Adipocyte (in vitro differentiated cells): ENCODE measurements around the gene PCSK1N.

Experiments
- DNase-seq: peaks from one replicate; pipeline ENCODE4 v3.0.0-alpha.2; 2015; ENCODE audit warnings: low read depth
- H3K27me3 ChIP-seq: replicated peaks from 2 replicates; pipeline ENCODE4 v1.7.0; 2013; ENCODE audit warnings: mild to moderate bottlenecking, low read length, moderate library complexity; ENCODE audit not compliant: control insufficient read depth, insufficient read depth
- H3K36me3 ChIP-seq: 2 replicates; pipeline ENCODE4 v1.7.0; 2013; ENCODE audit warnings: low read length, mild to moderate bottlenecking, moderate library complexity; ENCODE audit not compliant: control insufficient read depth, insufficient read depth, severe bottlenecking
- H3K4me1 ChIP-seq: 2 replicates; pipeline ENCODE4 v1.7.0; 2013; ENCODE audit warnings: mild to moderate bottlenecking, low read length, moderate library complexity; ENCODE audit not compliant: control insufficient read depth, insufficient read depth
- H3K4me3 ChIP-seq: 2 replicates; pipeline ENCODE4 v1.7.0; 2013; ENCODE audit warnings: mild to moderate bottlenecking, low read length, moderate library complexity
- H3K9ac ChIP-seq: 2 replicates; pipeline ENCODE4 v1.7.0; 2013; ENCODE audit warnings: mild to moderate bottlenecking, low read length, moderate library complexity
- H3K9me3 ChIP-seq: 2 replicates; pipeline ENCODE4 v1.7.0; 2013; ENCODE audit warnings: mild to moderate bottlenecking, low read length, moderate library complexity; ENCODE audit not compliant: control insufficient read depth

Gene PCSK1N

GRCh38 chrX:48834383-48834709, 1.1 kb downstream of the PCSK1N start:
- DNase-seq, result no peak
- Histone ChIP-seq H3K4me3 (no peak overlapping the region), H3K4me1 (no peaks in the 10 kb centered on the region), H3K36me3 (no peaks in the 10 kb centered on the region), H3K9ac (no peak overlapping the region), H3K27me3 (peaks cover 46% of the 10 kb centered on the region), H3K9me3 (no peaks in the 10 kb centered on the region)

GRCh38 chrX:48833542-48834138, 1.8 kb downstream of the PCSK1N start:
- no peak overlapping the region for H3K4me3 ChIP-seq
- H3K9me3 ChIP-seq, result no peaks in the 10 kb centered on the region
- H3K9ac ChIP-seq, result no peak overlapping the region
- H3K27me3 ChIP-seq, result peaks cover 51% of the 10 kb centered on the region
- no peak for DNase-seq
- H3K4me1 ChIP-seq, result no peaks in the 10 kb centered on the region
- no peaks in the 10 kb centered on the region for H3K36me3 ChIP-seq

GRCh38 chrX:48831909-48832291, 3.5 kb downstream of the PCSK1N start:
- no peak overlapping the region for H3K4me3 ChIP-seq
- no peaks in the 10 kb centered on the region for H3K4me1 ChIP-seq
- no peaks in the 10 kb centered on the region for H3K9me3 ChIP-seq
- H3K36me3 ChIP-seq, result no peaks in the 10 kb centered on the region
- DNase-seq, result peak; percentile 7
- H3K9ac ChIP-seq, result no peak overlapping the region
- peaks cover 51% of the 10 kb centered on the region for H3K27me3 ChIP-seq

GRCh38 chrX:48831136-48831908, 4.1 kb downstream of the PCSK1N start:
- H3K4me1 ChIP-seq, result no peaks in the 10 kb centered on the region
- H3K36me3 ChIP-seq, result no peaks in the 10 kb centered on the region
- DNase-seq, result no peak
- peaks cover 47% of the 10 kb centered on the region for H3K27me3 ChIP-seq
- no peak overlapping the region for H3K4me3 ChIP-seq
- no peak overlapping the region for H3K9ac ChIP-seq
- H3K9me3 ChIP-seq, result no peaks in the 10 kb centered on the region

GRCh38 chrX:48829016-48829735, 6.2 kb downstream of the PCSK1N start:
- Histone ChIP-seq H3K9ac (no peak overlapping the region), H3K36me3 (peaks cover 4% of the 10 kb centered on the region), H3K4me3 (no peak overlapping the region), H3K27me3 (peaks cover 31% of the 10 kb centered on the region), H3K4me1 (no peaks in the 10 kb centered on the region), H3K9me3 (peaks cover 8% of the 10 kb centered on the region)
- no peak for DNase-seq

- Histone ChIP-seq H3K36me3 (peaks cover 9% of the 10 kb centered on the region), H3K4me1 (no peaks in the 10 kb centered on the region), H3K9ac (no peak overlapping the region), H3K27me3 (peaks cover 17% of the 10 kb centered on the region), H3K9me3 (peaks cover 8% of the 10 kb centered on the region), H3K4me3 (no peak overlapping the region)
- no peak for DNase-seq
These were observed 7.8 kb downstream of the PCSK1N start for GRCh38 chrX:48827654-48827968.

GRCh38 chrX:48826876-48827653, 8.3 kb downstream of the PCSK1N start:
- Histone ChIP-seq H3K36me3 (peaks cover 9% of the 10 kb centered on the region), H3K9me3 (peaks cover 8% of the 10 kb centered on the region), H3K27me3 (peaks cover 17% of the 10 kb centered on the region), H3K4me3 (no peak overlapping the region), H3K4me1 (no peaks in the 10 kb centered on the region), H3K9ac (no peak overlapping the region)
- DNase-seq, result no peak

GRCh38 chrX:48826135-48826875, 9.1 kb downstream of the PCSK1N start, which contains the start of gene ERAS:
TSS of gene ERAS (plus strand) at chrX:48826513. CDS start at chrX:48829124, 2,611 bp downstream.
- peaks cover 9% of the 10 kb centered on the region for H3K36me3 ChIP-seq
- H3K9ac ChIP-seq, result no peak within 1 kb of the TSS
- H3K4me3 ChIP-seq, result no peak within 1 kb of the TSS
- DNase-seq, result no peak
- H3K27me3 ChIP-seq, result peaks cover 17% of the 10 kb centered on the region
- H3K4me1 ChIP-seq, result no peaks in the 10 kb centered on the region
- H3K9me3 ChIP-seq, result peaks cover 8% of the 10 kb centered on the region

GRCh38 chrX:48824066-48824465, 11.3 kb downstream of the PCSK1N start:
- peaks cover 9% of the 10 kb centered on the region for H3K36me3 ChIP-seq
- H3K9ac ChIP-seq, result no peak overlapping the region
- DNase-seq, result no peak
- H3K4me1 ChIP-seq, result no peaks in the 10 kb centered on the region
- H3K9me3 ChIP-seq, result peaks cover 8% of the 10 kb centered on the region
- no peak overlapping the region for H3K4me3 ChIP-seq
- H3K27me3 ChIP-seq, result peaks cover 3% of the 10 kb centered on the region

GRCh38 chrX:48823053-48823452, 12.4 kb downstream of the PCSK1N start:
- no peak overlapping the region for H3K9ac ChIP-seq
- peaks cover 8% of the 10 kb centered on the region for H3K9me3 ChIP-seq
- H3K36me3 ChIP-seq, result peaks cover 9% of the 10 kb centered on the region
- no peak overlapping the region for H3K4me3 ChIP-seq
- no peaks in the 10 kb centered on the region for H3K4me1 ChIP-seq
- H3K27me3 ChIP-seq, result peaks cover 4% of the 10 kb centered on the region
- DNase-seq, result no peak
